ENCODE results near the gene ZDHHC19.
"Not testable (repeated sequence)": the region's sequence is repeated elsewhere in the genome, so short reads cannot be mapped to it uniquely, and the experiment has no call there.

The ZDHHC19 gene

GRCh38 chr3:196246612-196247308 is 35.6 kb upstream of the ZDHHC19 start:
- intact Hi-C loops (cut with DNase I; ENCODE audit: low total_unique reads): no loop called here
- Histone ChIP-seq H3K27me3 (no peaks in the 10 kb centered on the region), H3K27ac (no peak overlapping the region), H3K4me1 (no peaks in the 10 kb centered on the region), H3K9me3 (no peaks in the 10 kb centered on the region), H3K4me3 (no peak overlapping the region), H3K36me3 (peaks cover 30 to 63% (median 48%) of the 10 kb centered on the region in 3 donors)
- no peak for DNase-seq
- no peak for TF ChIP-seq CTCF (IDR thresholded peaks at IDR 0.05)

- H3K4me3 ChIP-seq; H3K4me1 ChIP-seq; H3K27ac ChIP-seq; intact Hi-C loops (cut with DNase I; ENCODE audit: low total_unique reads); H3K27me3 ChIP-seq; H3K9me3 ChIP-seq; DNase-seq: not testable (repeated sequence)
- H3K36me3 ChIP-seq: peaks cover 51 to 86% (median 66%) of the 10 kb centered on the region in 3 donors
Observed at GRCh38 chr3:196244166-196244565, 33.0 kb upstream of the ZDHHC19 start.

GRCh38 chr3:196241704-196242103 is 30.5 kb upstream of the ZDHHC19 start:
- Histone ChIP-seq H3K9me3 (no peaks in the 10 kb centered on the region), H3K4me1 (no peaks in the 10 kb centered on the region), H3K27me3 (no peaks in the 10 kb centered on the region), H3K36me3 (peaks cover 48 to 94% (median 71%) of the 10 kb centered on the region in 3 donors), H3K27ac (no peak overlapping the region), H3K4me3 (no peak overlapping the region)
- intact Hi-C loops (cut with DNase I; ENCODE audit: low total_unique reads): no loop called here
- no peak for TF ChIP-seq CTCF (IDR thresholded peaks at IDR 0.05)
- DNase-seq: no peak

GRCh38 chr3:196240424-196240823 is 29.2 kb upstream of the ZDHHC19 start:
- no peak for DNase-seq
- no peaks in the 10 kb centered on the region for H3K9me3 ChIP-seq
- no peak overlapping the region for H3K4me3 ChIP-seq
- no peaks in the 10 kb centered on the region for H3K27me3 ChIP-seq
- intact Hi-C loops (cut with DNase I; ENCODE audit: low total_unique reads): no loop called here
- peaks cover 38 to 92% (median 60%) of the 10 kb centered on the region in 3 donors for H3K36me3 ChIP-seq
- no peaks in the 10 kb centered on the region for H3K4me1 ChIP-seq
- no peak for TF ChIP-seq CTCF (IDR thresholded peaks at IDR 0.05)
- no peak overlapping the region for H3K27ac ChIP-seq

- TF ChIP-seq CTCF (IDR thresholded peaks at IDR 0.05): no peak
- H3K9me3 ChIP-seq: no peaks in the 10 kb centered on the region
- no peak overlapping the region for H3K4me3 ChIP-seq
- no peak for DNase-seq
- no peaks in the 10 kb centered on the region for H3K4me1 ChIP-seq
- H3K27ac ChIP-seq: no peak overlapping the region
- intact Hi-C loops (cut with DNase I; ENCODE audit: low total_unique reads): no loop called here
- H3K27me3 ChIP-seq: no peaks in the 10 kb centered on the region
- peaks cover 38 to 79% (median 50%) of the 10 kb centered on the region in 3 donors for H3K36me3 ChIP-seq
Observed at GRCh38 chr3:196238612-196239560, 27.7 kb upstream of the ZDHHC19 start.

GRCh38 chr3:196237203-196237602 is 26.0 kb upstream of the ZDHHC19 start:
- Histone ChIP-seq H3K4me1 (no peaks in the 10 kb centered on the region), H3K4me3 (no peak overlapping the region), H3K9me3 (no peaks in the 10 kb centered on the region), H3K27me3 (no peaks in the 10 kb centered on the region), H3K36me3 (peaks cover 38 to 71% (median 50%) of the 10 kb centered on the region in 3 donors), H3K27ac (no peak overlapping the region)
- no peak for TF ChIP-seq CTCF (IDR thresholded peaks at IDR 0.05)
- intact Hi-C loops (cut with DNase I; ENCODE audit: low total_unique reads): no loop called here
- no peak for DNase-seq

Measured in tibial artery (tissue), 4 donors.